AG04450 (cell line): Measurements from ENCODE around the gene SMIM45.

Source experiments
- CTCF ChIA-PET: fragments of 300-600, 350-600 bp; formaldehyde crosslinking; extraction: SDS; loops from one replicate; lab custom pipeline; 2022; ENCODE audit warnings: antibody characterized with exemption, inconsistent platforms; lab: Charles Lee
- POLR2A ChIA-PET: fragments of 350-600 bp; formaldehyde crosslinking; extraction: SDS; loops from one replicate; lab custom pipeline; 2021; ENCODE audit warnings: antibody characterized with exemption, inconsistent platforms; lab: Yijun Ruan, JAX
- DNase-seq: peaks from one replicate; pipeline ENCODE4 v3.0.0-alpha.2; 2011; ENCODE audit warnings: low read depth, low spot score
- H3K27ac ChIP-seq: one replicate; pipeline ENCODE4 v1.5.1; 2012; ENCODE audit warnings: low read depth, low read length, control low read depth
- H3K27me3 ChIP-seq: one replicate; pipeline ENCODE4 v1.6.0; 2012; ENCODE audit warnings: low read length; ENCODE audit not compliant: control insufficient read depth, insufficient read depth
- H3K4me3 ChIP-seq: 2 replicates; pipeline ENCODE4 v1.5.1; 2011; ENCODE audit warnings: mild to moderate bottlenecking, low read depth, low read length, control low read depth
- H3K9me3 ChIP-seq: 2 replicates; pipeline ENCODE4 v1.5.1; 2012; ENCODE audit warnings: low read length; ENCODE audit not compliant: control insufficient read depth, insufficient read depth
- TF ChIP-seq, protein P1 (sequence below): IDR thresholded peaks from 2 replicates; pipeline ENCODE4 v1.5.1; 2011; ENCODE audit warnings: low read depth, low read length, control low read depth, inconsistent platforms

Gene SMIM45

DNA sequence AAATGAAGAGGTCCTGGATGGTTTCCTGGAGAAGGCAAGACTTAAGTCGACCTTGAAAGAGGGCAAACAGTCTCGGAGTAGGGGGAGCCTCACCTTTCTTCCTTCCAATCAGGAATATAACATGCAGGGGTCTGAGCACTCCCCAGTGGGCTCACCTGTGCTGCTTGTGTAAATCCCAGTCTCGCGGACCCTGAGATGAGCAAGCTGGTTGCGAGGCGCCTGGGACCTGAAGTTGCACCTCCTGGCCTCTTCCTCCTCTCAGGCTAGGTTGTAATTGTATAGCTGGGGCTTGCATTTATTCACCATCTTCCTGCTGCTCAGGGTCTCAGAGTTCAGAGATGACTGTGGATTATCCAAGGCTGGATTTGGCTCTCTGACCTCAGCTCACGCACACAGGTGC lies 39.2 kb downstream of the SMIM45 start:
- Histone ChIP-seq H3K27ac (no peak overlapping the region), H3K4me3 (no peak overlapping the region), H3K27me3 (peaks cover 6% of the 10 kb centered on the region), H3K9me3 (no peaks in the 10 kb centered on the region)
- POLR2A ChIA-PET: no interaction called here
- TF ChIP-seq, protein P1, sequence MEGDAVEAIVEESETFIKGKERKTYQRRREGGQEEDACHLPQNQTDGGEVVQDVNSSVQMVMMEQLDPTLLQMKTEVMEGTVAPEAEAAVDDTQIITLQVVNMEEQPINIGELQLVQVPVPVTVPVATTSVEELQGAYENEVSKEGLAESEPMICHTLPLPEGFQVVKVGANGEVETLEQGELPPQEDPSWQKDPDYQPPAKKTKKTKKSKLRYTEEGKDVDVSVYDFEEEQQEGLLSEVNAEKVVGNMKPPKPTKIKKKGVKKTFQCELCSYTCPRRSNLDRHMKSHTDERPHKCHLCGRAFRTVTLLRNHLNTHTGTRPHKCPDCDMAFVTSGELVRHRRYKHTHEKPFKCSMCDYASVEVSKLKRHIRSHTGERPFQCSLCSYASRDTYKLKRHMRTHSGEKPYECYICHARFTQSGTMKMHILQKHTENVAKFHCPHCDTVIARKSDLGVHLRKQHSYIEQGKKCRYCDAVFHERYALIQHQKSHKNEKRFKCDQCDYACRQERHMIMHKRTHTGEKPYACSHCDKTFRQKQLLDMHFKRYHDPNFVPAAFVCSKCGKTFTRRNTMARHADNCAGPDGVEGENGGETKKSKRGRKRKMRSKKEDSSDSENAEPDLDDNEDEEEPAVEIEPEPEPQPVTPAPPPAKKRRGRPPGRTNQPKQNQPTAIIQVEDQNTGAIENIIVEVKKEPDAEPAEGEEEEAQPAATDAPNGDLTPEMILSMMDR: no peak
- DNase-seq: no peak
- CTCF ChIA-PET: no interaction called here

DNA sequence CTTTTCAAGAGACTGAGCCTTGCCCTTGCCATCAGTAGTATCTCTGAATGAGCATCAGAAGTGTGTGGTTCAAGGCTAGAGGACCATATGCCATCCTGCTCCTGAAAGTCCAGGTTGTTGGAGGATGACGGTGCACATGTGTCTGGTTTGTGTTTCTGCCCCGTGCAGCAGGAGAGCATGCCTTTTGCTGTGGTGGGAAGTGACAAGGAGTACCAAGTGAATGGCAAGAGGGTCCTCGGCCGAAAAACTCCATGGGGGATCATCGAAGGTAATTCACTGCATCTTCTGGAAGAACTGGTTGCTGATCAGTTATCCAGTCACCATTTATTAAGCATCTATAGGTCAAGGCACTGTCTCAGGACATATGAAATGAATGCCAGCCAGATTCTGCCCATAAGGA lies 40.5 kb downstream of the SMIM45 start:
- Histone ChIP-seq H3K27me3 (peaks cover 15% of the 10 kb centered on the region), H3K9me3 (no peaks in the 10 kb centered on the region), H3K4me3 (no peak overlapping the region), H3K27ac (no peak overlapping the region)
- no peak for DNase-seq
- TF ChIP-seq, protein P1: no peak
- ChIA-PET CTCF (interaction anchor here (0.7 kb wide), 2 partner anchors 119 to 449 kb away, joined by 3 to 4 read pairs; no protein-coding TSS in a partner anchor), POLR2A (no interaction called here)

DNA sequence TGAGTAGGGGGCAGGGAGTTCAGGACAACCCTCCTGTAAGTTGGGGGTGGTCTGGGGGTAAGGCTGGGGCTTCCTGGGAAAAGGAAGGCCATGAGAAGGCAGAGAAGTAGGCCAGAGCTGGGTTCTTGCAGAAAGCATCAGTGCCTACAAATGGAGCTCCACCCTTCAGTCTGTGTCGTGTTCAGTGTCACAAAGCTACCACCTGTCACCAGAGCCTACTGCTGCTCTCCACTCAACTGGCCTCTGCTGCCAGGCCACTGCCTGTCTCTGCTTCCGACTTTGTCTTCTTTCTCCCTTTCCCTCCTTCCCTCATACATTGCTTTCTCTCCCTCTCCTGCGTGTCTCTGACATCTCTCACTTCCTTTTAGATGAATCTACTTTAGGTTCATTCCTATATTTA lies 43.3 kb downstream of the SMIM45 start:
- H3K4me3 ChIP-seq: no peak overlapping the region
- POLR2A ChIA-PET: interaction anchor here (0.7 kb wide), 1 partner anchor 350 kb away, joined by 6 read pairs; no protein-coding TSS in a partner anchor
- peaks cover 16% of the 10 kb centered on the region for H3K27me3 ChIP-seq
- TF ChIP-seq, protein P1: no peak
- peaks cover 13% of the 10 kb centered on the region for H3K9me3 ChIP-seq
- no peak overlapping the region for H3K27ac ChIP-seq
- no peak for DNase-seq
- CTCF ChIA-PET: no interaction called here

DNA sequence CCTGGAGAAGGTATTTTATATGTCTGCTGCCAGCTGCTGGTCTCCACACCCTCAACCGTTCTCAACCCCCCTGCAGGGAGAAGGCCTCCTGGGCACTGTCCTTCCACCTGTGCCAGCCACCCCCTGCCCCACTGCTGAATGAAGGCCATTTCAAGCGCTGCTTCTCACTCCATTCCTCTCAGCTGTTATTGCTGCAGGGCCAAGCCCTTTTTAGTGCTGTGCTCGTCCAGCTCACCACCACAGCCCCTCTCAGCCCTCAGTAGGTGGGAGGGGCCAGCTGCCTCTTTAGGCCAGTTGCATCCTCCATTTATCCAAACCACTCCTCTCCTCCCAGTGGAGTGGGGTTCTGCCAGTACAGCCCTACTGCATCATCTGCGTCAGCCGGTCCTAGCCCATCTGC lies 44.9 kb downstream of the SMIM45 start:
- TF ChIP-seq, protein P1: no peak
- H3K4me3 ChIP-seq: no peak overlapping the region
- H3K27me3 ChIP-seq: peaks cover 16% of the 10 kb centered on the region
- ChIA-PET POLR2A (no interaction called here), CTCF (interaction anchor here (0.7 kb wide), 1 partner anchor 447 kb away, joined by 3 read pairs; no protein-coding TSS in a partner anchor)
- H3K27ac ChIP-seq: no peak overlapping the region
- peaks cover 15% of the 10 kb centered on the region for H3K9me3 ChIP-seq
- DNase-seq: no peak

DNA sequence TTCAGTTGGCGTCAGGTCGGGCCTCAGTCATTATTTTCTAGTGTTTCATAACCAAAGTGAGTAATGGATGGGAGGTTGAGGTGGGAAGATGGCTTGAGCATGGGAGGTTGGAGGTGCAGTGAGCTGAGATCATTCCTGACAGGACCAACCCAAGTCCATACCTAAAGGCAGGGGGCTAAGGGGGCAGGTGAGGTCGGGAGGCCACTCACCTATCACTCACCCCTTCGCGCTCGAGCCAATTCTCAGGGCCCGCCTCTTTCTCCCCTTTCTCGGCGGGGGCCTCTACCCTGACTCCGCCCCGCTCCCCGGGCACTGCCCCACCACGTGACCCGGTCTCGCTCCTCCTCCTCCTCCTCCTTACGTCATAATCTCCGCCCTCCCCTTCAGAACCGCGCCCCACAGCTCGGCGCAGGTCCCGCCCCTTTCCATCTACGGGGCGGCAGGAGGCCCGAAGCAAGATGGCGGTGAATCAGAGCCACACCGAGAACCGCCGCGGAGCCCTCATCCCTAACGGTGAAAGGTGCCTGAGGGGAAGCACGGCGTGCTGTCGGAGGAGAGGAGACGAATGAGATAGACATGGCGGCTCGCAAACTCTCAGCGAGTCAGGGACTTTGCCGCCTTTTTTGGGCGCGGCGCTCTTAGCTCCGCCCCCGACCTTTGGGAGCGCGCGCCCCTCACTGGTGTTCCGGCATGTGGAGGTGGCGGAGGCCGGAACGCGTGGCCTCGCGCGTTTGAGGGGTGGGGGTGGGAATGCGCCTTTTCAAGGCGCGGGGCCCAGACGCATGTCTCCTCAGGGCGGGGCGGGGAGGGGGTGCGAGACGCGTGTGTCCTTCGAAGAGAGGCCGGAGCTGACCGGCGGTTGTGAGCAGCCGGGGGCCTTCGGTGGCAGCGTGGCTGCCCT lies 46.7 kb downstream of the SMIM45 start, which contains the start of gene WBP2NL:
WBP2NL (plus strand) TSS at position 428 of the 901 bp plus-strand sequence; CDS start at position 459, 31 bp downstream.
- Histone ChIP-seq H3K4me3 (peak within 1 kb of the TSS; percentile 55), H3K9me3 (peaks cover 15% of the 10 kb centered on the region), H3K27ac (no peak within 1 kb of the TSS), H3K27me3 (peaks cover 16% of the 10 kb centered on the region)
- DNase-seq: peak; percentile 8
- TF ChIP-seq, protein P1: no peak
- CTCF ChIA-PET: no interaction called here
- POLR2A ChIA-PET: interaction anchor here (0.8 kb wide), 2 partner anchors 75 to 81 kb away, joined by 3 read pairs; partner anchors contain the start of gene PHETA2
